HG02938 (cell line): Measurements from ENCODE around the gene DLL1.
"Not testable (repeated sequence)": the region's sequence is repeated elsewhere in the genome, so short reads cannot be mapped to it uniquely, and the experiment has no call there.

Experiments used
- ATAC-seq: cut with Tn5 transposase; IDR thresholded peaks from one replicate; pipeline ENCODE4 v1.9.1; 2021; ENCODE audit warnings: mild to moderate bottlenecking, moderate library complexity; ENCODE audit not compliant: unreplicated experiment

Gene DLL1

GRCh38 chr6:170269151-170269845, 21.6 kb downstream of the DLL1 start:
- ATAC-seq, result no peak

- no peak for ATAC-seq
Observed at GRCh38 chr6:170268216-170269129, 22.4 kb downstream of the DLL1 start.

GRCh38 chr6:170267688-170268087, 23.2 kb downstream of the DLL1 start:
- ATAC-seq, result no peak

- no peak for ATAC-seq
Observed at GRCh38 chr6:170266061-170266825, 24.6 kb downstream of the DLL1 start.

- no peak for ATAC-seq
Observed at GRCh38 chr6:170265655-170266054, 25.2 kb downstream of the DLL1 start.

GRCh38 chr6:170264644-170265043, 26.2 kb downstream of the DLL1 start:
- ATAC-seq, result not testable (repeated sequence)

GRCh38 chr6:170264086-170264485, 26.8 kb downstream of the DLL1 start:
- no peak for ATAC-seq

GRCh38 chr6:170263410-170263809, 27.5 kb downstream of the DLL1 start:
- no peak for ATAC-seq

- ATAC-seq, result no peak
Observed at GRCh38 chr6:170262489-170263088, 28.3 kb downstream of the DLL1 start.

GRCh38 chr6:170261643-170262488, 29.0 kb downstream of the DLL1 start:
- ATAC-seq, result no peak

GRCh38 chr6:170260686-170261085, 30.2 kb downstream of the DLL1 start:
- ATAC-seq, result no peak

- ATAC-seq, result no peak
Observed at GRCh38 chr6:170259278-170259677, 31.6 kb downstream of the DLL1 start.

- no peak for ATAC-seq
Observed at GRCh38 chr6:170258407-170258806, 32.5 kb downstream of the DLL1 start.

- no peak for ATAC-seq
Observed at GRCh38 chr6:170257376-170257775, 33.5 kb downstream of the DLL1 start.

- ATAC-seq, result no peak
Observed at GRCh38 chr6:170256641-170257040, 34.2 kb downstream of the DLL1 start.

- no peak for ATAC-seq
Observed at GRCh38 chr6:170255426-170256125, 35.3 kb downstream of the DLL1 start.

- no peak for ATAC-seq
Observed at GRCh38 chr6:170254315-170255213, 36.3 kb downstream of the DLL1 start.

- ATAC-seq, result no peak
Observed at GRCh38 chr6:170253910-170254269, 37.0 kb downstream of the DLL1 start.
